Measurements from ENCODE around the gene SMG7.

SMG7 gene

DNA sequence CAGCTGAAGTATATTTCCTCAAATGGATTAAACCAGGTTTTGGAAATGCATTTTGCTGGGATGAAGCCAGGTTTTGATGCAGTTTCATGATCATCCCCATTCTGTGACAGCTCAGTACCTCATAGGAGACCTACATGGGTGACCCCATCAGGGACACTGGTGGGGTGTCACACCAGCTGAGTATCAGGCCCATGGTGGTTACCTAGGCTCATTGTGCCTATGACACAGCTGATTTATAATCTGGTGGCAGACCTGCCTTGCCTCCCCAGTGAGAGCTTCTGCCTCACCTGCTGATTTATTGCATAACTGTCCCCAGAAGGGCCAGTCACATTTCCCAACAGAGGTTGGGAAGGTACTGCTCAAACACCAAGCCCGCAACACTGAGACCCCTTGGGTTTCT lies 114.2 kb downstream of the SMG7 start:
- H3K27ac ChIP-seq (ENCODE audit: extremely low read depth, low read depth, low read length) = no peak overlapping the region
- no peaks in the 10 kb centered on the region for H3K36me3 ChIP-seq (ENCODE audit: control insufficient read depth in 2 of 2, insufficient read depth in 1 of 2, low read length in 2 of 2)
- H3K4me3 ChIP-seq (ENCODE audit: low read depth, low read length) = no peak overlapping the region
- no peaks in the 10 kb centered on the region for H3K9me3 ChIP-seq (ENCODE audit: control insufficient read depth, insufficient read depth, low read depth, low read length)
- TF ChIP-seq ZIC2 (tag by site-specific recombination; IDR thresholded peaks at IDR 0.05) (peak; percentile 68), ZNF596 (tag by site-specific recombination; IDR thresholded peaks at IDR 0.05) (no peak), ZNF654 (tag by site-specific recombination; IDR thresholded peaks at IDR 0.05; ENCODE audit: low read depth) (no peak)
- TF ChIP-seq, protein P1, sequence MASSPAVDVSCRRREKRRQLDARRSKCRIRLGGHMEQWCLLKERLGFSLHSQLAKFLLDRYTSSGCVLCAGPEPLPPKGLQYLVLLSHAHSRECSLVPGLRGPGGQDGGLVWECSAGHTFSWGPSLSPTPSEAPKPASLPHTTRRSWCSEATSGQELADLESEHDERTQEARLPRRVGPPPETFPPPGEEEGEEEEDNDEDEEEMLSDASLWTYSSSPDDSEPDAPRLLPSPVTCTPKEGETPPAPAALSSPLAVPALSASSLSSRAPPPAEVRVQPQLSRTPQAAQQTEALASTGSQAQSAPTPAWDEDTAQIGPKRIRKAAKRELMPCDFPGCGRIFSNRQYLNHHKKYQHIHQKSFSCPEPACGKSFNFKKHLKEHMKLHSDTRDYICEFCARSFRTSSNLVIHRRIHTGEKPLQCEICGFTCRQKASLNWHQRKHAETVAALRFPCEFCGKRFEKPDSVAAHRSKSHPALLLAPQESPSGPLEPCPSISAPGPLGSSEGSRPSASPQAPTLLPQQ (tag by site-specific recombination; IDR thresholded peaks at IDR 0.05) = no peak
- POLR2A ChIA-PET = no interaction called here
- H3K4me1 ChIP-seq (ENCODE audit: control insufficient read depth, insufficient read depth, low read length) = no peaks in the 10 kb centered on the region
- CTCF ChIA-PET = no interaction called here

DNA sequence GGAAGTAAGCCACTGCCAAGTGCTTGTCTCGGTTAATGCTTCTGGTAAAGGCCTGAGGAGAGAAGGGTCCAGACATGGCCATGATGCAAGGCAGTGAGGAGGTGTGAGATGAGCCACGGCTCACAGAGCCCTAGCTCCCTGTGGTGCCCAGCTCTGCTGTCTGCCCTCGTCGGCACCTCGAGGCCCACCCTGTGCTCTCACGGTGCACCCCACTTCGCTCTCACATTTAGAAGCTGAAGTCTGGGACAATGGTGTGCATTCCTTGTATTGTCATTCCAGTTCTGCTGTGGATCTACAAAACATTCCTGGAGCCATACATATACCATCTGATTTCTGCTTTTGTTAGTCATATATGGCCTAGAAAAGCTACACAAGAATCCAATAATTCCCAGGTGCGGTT lies 114.6 kb downstream of the SMG7 start:
- H3K9me3 ChIP-seq (ENCODE audit: control insufficient read depth, insufficient read depth, low read depth, low read length) = no peaks in the 10 kb centered on the region
- CTCF ChIA-PET = no interaction called here
- H3K4me3 ChIP-seq (ENCODE audit: low read depth, low read length) = no peak overlapping the region
- H3K4me1 ChIP-seq (ENCODE audit: control insufficient read depth, insufficient read depth, low read length) = no peaks in the 10 kb centered on the region
- POLR2A ChIA-PET = no interaction called here
- H3K36me3 ChIP-seq (ENCODE audit: control insufficient read depth in 2 of 2, insufficient read depth in 1 of 2, low read length in 2 of 2) = no peaks in the 10 kb centered on the region
- no peak overlapping the region for H3K27ac ChIP-seq (ENCODE audit: extremely low read depth, low read depth, low read length)
- TF ChIP-seq ZNF416 (tag by site-specific recombination; IDR thresholded peaks at IDR 0.05) (no peak), ZNF792 (tag by site-specific recombination; IDR thresholded peaks at IDR 0.05) (no peak), MEIS1 (CRISPR knock-in tag; IDR thresholded peaks at IDR 0.05; ENCODE audit: borderline replicate concordance) (no peak)
- TF ChIP-seq, protein P2, sequence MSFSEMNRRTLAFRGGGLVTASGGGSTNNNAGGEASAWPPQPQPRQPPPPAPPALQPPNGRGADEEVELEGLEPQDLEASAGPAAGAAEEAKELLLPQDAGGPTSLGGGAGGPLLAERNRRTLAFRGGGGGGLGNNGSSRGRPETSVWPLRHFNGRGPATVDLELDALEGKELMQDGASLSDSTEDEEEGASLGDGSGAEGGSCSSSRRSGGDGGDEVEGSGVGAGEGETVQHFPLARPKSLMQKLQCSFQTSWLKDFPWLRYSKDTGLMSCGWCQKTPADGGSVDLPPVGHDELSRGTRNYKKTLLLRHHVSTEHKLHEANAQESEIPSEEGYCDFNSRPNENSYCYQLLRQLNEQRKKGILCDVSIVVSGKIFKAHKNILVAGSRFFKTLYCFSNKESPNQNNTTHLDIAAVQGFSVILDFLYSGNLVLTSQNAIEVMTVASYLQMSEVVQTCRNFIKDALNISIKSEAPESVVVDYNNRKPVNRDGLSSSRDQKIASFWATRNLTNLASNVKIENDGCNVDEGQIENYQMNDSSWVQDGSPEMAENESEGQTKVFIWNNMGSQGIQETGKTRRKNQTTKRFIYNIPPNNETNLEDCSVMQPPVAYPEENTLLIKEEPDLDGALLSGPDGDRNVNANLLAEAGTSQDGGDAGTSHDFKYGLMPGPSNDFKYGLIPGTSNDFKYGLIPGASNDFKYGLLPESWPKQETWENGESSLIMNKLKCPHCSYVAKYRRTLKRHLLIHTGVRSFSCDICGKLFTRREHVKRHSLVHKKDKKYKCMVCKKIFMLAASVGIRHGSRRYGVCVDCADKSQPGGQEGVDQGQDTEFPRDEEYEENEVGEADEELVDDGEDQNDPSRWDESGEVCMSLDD (tag by site-specific recombination; IDR thresholded peaks at IDR 0.05) = no peak

DNA sequence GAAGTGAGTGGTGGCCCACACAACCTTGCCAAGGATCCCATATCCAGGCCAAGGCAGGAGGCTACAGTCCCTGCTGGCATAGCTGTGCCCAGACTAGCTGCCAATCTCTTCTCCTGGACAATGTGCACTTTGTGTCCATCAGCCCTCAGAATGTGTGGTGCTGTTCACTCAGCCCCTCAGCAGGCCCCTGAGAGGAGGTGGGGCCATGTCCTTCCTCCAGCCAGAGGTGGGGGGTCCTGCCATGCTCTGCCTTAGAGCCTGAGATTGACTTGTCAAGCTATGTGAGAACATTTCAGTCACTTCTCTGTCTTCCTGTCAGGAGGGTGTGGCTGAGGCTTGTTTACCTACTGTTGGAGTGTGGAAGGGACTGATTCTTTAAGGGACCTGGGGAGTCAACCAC lies 116.5 kb downstream of the SMG7 start:
- POLR2A ChIA-PET = no interaction called here
- H3K4me3 ChIP-seq (ENCODE audit: low read depth, low read length) = no peak overlapping the region
- CTCF ChIA-PET = no interaction called here
- no peaks in the 10 kb centered on the region for H3K9me3 ChIP-seq (ENCODE audit: control insufficient read depth, insufficient read depth, low read depth, low read length)
- no peak for TF ChIP-seq TRIM28 (IDR thresholded peaks at IDR 0.05; ENCODE audit: borderline replicate concordance, low read length)
- TF ChIP-seq, protein P3, sequence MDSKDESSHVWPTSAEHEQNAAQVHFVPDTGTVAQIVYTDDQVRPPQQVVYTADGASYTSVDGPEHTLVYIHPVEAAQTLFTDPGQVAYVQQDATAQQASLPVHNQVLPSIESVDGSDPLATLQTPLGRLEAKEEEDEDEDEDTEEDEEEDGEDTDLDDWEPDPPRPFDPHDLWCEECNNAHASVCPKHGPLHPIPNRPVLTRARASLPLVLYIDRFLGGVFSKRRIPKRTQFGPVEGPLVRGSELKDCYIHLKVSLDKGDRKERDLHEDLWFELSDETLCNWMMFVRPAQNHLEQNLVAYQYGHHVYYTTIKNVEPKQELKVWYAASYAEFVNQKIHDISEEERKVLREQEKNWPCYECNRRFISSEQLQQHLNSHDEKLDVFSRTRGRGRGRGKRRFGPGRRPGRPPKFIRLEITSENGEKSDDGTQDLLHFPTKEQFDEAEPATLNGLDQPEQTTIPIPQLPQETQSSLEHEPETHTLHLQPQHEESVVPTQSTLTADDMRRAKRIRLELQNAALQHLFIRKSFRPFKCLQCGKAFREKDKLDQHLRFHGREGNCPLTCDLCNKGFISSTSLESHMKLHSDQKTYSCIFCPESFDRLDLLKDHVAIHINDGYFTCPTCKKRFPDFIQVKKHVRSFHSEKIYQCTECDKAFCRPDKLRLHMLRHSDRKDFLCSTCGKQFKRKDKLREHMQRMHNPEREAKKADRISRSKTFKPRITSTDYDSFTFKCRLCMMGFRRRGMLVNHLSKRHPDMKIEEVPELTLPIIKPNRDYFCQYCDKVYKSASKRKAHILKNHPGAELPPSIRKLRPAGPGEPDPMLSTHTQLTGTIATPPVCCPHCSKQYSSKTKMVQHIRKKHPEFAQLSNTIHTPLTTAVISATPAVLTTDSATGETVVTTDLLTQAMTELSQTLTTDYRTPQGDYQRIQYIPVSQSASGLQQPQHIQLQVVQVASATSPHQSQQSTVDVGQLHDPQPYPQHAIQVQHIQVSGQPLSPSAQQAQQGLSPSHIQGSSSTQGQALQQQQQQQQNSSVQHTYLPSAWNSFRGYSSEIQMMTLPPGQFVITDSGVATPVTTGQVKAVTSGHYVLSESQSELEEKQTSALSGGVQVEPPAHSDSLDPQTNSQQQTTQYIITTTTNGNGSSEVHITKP (tag by site-specific recombination; IDR thresholded peaks at IDR 0.05) = no peak
- H3K36me3 ChIP-seq (ENCODE audit: control insufficient read depth in 2 of 2, insufficient read depth in 1 of 2, low read length in 2 of 2) = no peaks in the 10 kb centered on the region
- H3K4me1 ChIP-seq (ENCODE audit: control insufficient read depth, insufficient read depth, low read length) = no peaks in the 10 kb centered on the region
- H3K27ac ChIP-seq (ENCODE audit: extremely low read depth, low read depth, low read length) = no peak overlapping the region

DNA sequence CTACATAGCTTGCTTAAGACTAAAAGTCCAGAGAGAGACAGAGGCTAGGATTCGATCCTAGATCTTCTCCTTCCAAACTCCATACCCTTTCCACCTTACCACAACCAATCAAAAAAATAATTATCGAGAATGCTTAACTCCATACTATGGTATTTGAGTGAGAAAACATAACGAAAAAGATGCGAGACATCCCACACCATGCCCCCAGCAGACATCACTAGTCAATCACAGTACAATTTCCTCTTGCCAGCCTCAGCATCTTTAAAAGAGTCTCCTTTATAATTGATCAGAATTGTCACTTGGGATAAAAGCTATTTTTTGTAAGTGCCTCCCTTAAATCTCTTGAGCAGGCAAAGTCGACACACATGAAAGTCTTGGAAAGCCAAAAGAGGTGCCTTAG lies 117.1 kb downstream of the SMG7 start:
- H3K36me3 ChIP-seq (ENCODE audit: control insufficient read depth in 2 of 2, insufficient read depth in 1 of 2, low read length in 2 of 2) = no peaks in the 10 kb centered on the region
- H3K9me3 ChIP-seq (ENCODE audit: control insufficient read depth, insufficient read depth, low read depth, low read length) = no peaks in the 10 kb centered on the region
- CTCF ChIA-PET = no interaction called here
- no peak overlapping the region for H3K27ac ChIP-seq (ENCODE audit: extremely low read depth, low read depth, low read length)
- POLR2A ChIA-PET = no interaction called here
- no peak overlapping the region for H3K4me3 ChIP-seq (ENCODE audit: low read depth, low read length)
- H3K4me1 ChIP-seq (ENCODE audit: control insufficient read depth, insufficient read depth, low read length) = no peaks in the 10 kb centered on the region
- no peak for TF ChIP-seq ZNF37A (tag by site-specific recombination; IDR thresholded peaks at IDR 0.05)
- TF ChIP-seq ZNF23 (tag by site-specific recombination; IDR thresholded peaks at IDR 0.05; ENCODE audit: borderline replicate concordance) = peak; percentile 82; the same call in 1 of the 2 replicates
- no peak for TF ChIP-seq ZNF558 (tag by site-specific recombination; IDR thresholded peaks at IDR 0.05)
- TF ChIP-seq ZNF155 (tag by site-specific recombination; IDR thresholded peaks at IDR 0.05) = no peak
- no peak for TF ChIP-seq ZNF561 (tag by site-specific recombination; IDR thresholded peaks at IDR 0.05; ENCODE audit: borderline replicate concordance)
- TF ChIP-seq ZNF211 (tag by site-specific recombination; IDR thresholded peaks at IDR 0.05; ENCODE audit: low read depth) = no peak
- TF ChIP-seq ZNF529 (tag by site-specific recombination; IDR thresholded peaks at IDR 0.05; ENCODE audit: insufficient replicate concordance) = no peak
- TF ChIP-seq, protein P4, sequence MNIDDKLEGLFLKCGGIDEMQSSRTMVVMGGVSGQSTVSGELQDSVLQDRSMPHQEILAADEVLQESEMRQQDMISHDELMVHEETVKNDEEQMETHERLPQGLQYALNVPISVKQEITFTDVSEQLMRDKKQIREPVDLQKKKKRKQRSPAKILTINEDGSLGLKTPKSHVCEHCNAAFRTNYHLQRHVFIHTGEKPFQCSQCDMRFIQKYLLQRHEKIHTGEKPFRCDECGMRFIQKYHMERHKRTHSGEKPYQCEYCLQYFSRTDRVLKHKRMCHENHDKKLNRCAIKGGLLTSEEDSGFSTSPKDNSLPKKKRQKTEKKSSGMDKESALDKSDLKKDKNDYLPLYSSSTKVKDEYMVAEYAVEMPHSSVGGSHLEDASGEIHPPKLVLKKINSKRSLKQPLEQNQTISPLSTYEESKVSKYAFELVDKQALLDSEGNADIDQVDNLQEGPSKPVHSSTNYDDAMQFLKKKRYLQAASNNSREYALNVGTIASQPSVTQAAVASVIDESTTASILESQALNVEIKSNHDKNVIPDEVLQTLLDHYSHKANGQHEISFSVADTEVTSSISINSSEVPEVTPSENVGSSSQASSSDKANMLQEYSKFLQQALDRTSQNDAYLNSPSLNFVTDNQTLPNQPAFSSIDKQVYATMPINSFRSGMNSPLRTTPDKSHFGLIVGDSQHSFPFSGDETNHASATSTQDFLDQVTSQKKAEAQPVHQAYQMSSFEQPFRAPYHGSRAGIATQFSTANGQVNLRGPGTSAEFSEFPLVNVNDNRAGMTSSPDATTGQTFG (tag by site-specific recombination; IDR thresholded peaks at IDR 0.05; ENCODE audit: borderline replicate concordance) = no peak

Data from HEK293 (cell line).